NCI-H460 (cell line): ENCODE data around the gene GLCE. TPM values are rescaled to one million over a fixed set of nuclear protein-coding genes. Genes with fewer than 3 reads are reported as not detected.

Experiments
- DNase-seq: peaks from one replicate; pipeline ENCODE4 v3.0.0-alpha.2; 2016; ENCODE audit warnings: low read depth; ENCODE audit errors: extremely low read depth
- total RNA-seq: library from RNA; depleted of rRNA; stranded (reverse); fragments of >200 nt; shearing (Covaris generic); gene quantifications from 2 replicates; pipeline ENCODE4 v1.2.3, GENCODE V29; 2014; rRNA removed

GLCE gene
- total RNA-seq, 1 experiment from 2014 or later: 115 TPM

DNA sequence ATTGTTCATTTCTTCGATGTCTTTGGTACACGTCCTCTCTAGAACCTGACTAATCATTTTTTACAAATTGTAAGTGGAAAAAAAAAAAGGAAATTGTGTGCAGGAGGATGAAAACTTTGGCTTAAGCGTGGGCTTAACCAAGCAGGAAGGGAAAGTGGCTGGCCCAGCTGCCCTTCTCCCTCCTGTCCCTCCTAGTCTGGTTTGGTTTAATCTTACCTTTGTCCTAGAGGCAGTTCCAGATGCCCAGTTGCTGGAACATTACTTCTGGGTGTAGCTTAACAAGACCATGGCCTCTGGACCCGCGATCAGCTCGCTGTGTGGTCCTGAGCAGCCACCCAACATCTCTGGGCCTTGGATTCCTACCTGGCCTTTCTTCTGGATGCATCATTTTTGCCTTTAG, 153.7 kb downstream of the GLCE start:
- DNase-seq: no peak

DNA sequence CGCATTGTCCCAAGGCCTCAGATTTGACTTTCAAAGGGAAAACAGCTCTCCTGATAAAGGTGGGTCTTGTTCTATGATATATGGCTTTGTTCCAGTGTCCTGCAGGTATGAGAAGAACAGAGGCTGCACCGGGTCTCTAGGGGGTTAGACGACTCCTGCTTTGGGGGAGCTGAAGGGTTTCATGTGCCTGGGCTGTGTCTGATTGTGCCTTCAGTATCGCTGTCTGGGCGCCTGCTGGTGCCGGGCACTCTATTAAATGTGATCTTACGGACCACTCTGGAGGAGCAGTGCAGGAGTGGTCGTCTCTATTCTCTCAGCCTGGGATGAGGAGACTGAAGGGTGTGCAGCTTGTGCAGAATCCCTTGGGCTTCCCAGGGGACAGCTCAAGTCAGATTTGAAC, 154.3 kb downstream of the GLCE start:
- DNase-seq: no peak

- DNase-seq: no peak
These were observed 155.1 kb downstream of the GLCE start for GRCh38 chr15:69315402-69316110.

DNA sequence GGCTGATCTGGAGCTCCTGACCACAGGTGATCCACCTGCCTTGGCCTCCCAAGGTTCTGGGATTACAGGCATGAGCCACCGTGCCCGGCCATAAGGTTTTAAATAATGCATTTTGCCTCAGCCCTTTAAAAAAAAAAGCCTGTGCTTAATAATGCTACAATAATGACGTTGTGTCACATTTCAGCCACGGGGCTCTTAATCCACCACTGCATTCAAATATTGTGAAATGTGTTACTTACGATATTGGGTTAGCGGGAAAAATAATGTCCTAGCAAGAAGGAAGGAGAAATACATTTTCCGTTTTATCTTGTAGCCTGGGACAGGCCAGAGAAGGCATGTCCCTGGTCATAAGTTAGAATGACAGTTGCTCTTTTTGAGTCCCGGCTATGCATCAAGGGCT, 155.9 kb downstream of the GLCE start:
- no peak for DNase-seq

GRCh38 chr15:69317392-69317841, 157.0 kb downstream of the GLCE start:
- no peak for DNase-seq

DNA sequence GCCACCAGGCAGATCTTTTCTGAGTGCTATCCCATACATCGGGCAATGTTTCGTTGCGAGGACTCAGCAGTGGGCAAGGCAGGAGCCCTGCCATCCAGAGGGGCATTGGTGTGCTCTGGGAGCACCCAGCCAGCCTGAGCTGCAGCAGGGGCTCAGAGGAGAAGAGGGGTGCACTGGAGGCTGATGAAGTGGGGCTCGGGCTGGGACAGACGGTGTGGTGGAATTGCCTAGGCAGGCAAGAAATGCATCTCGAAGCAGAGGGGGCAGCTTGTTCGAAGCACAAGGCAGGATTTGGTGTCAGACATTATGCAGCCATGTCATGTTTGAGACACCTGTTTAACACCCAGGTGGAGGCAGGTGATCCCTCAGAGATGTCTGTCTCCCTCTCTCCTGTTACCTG, 157.6 kb downstream of the GLCE start:
- DNase-seq: no peak

DNA sequence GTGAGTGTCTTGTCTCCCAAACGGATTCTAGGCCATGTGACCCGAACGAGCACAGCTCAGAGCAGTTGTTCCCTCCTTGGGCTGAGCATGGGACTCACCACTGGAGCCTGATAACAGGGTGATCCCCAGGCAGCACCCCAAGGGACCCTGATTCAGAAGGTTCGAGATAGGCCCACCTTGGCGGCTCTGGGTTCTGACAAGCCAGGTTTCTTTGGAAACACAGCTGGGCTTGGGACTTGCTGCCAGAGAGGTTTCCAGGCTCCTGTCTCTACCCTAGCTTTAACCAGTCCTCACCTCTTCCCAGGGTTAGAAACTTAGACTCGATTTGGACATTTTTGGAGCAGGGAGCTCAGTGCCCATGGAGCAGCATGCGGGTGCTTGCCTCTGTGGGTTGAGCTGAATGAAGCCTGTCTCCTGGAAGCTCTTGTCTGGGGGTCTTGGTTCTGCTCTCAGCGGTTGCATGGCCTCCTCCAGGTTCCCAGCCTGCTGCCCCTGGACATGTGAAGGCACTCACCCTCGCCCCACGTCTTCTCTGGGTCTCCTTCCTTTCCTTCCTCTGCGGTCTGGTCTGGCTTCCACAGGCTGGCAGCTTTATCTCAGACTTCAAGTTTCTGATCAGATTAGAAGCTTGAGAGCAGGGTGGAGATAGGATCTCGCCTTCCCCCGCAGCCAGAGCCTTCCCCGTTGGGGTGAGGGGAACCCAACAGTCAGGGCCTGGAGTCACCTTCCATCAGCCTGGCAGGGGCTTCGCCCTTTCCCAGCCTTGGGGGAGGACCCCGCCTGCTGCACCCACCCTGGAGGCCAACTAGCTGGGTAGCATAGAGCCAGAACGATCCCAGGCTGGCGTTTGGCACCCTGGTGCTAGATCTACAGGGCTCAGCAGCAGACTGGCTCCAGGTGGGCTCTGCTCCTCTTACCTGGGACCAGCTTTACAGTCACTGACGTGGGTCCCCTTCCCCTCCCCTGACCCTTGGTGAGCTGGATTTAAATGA, 159.2 kb downstream of the GLCE start:
- no peak for DNase-seq

DNA sequence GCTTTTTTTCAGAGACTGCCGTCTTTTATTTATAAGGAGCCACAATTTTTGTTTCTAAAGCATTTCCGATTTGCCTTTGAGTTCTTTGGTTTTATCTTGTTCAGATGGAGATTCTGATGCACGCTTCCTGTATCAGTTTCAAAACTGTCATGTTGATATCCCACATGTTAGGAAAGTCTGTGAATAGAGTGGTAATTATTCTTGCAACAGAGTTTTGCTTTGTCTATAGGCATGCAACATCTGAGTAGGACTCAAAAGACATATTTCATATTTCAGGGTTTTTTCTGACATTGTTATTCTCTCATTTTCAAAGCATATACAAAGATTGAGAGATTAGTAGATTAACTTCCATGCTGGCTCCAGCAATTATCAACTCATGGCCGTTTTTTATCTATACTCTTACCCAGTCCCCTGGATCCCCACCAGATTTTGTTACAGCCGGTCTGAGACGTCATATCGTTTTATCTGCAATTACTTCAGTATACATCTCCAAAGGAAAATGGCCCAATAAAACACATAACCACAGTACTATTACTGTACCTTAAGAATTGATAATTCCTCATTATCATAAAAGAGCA, 160.6 kb downstream of the GLCE start:
- no peak for DNase-seq

Other genes starting within 250 kb of the GLCE start
- not detected in 2 replicates for gene SPESP1, start 230.1 kb upstream of the GLCE start, total RNA-seq
- gene NOX5, start 145.9 kb upstream of the GLCE start, total RNA-seq: 0.23 and 0.64 TPM in 2 replicates
- gene PAQR5, start 138.3 kb downstream of the GLCE start, total RNA-seq: 6.3 and 8.8 TPM in 2 replicates